Measurements from ENCODE around the gene SYT7.

DNA sequence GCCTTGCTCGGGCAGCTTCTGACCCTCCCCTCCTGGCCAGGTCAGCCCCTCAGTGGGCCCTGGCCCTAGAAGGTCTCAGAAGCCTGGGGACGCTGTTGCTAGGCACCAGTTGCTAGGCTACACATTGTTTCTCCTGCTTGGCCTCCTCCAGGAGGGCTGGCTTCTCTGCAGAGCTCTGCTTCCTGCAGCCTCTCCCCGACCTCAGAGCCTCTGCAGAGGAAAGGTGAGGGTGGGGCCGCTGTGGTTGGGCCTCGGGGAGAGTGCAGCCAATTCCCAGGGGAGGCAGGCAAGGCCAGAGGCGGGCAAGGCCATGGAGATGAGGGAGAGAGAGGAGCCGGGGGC is 99.9 kb downstream of the SYT7 start:
- TF ChIP-seq, protein P1, sequence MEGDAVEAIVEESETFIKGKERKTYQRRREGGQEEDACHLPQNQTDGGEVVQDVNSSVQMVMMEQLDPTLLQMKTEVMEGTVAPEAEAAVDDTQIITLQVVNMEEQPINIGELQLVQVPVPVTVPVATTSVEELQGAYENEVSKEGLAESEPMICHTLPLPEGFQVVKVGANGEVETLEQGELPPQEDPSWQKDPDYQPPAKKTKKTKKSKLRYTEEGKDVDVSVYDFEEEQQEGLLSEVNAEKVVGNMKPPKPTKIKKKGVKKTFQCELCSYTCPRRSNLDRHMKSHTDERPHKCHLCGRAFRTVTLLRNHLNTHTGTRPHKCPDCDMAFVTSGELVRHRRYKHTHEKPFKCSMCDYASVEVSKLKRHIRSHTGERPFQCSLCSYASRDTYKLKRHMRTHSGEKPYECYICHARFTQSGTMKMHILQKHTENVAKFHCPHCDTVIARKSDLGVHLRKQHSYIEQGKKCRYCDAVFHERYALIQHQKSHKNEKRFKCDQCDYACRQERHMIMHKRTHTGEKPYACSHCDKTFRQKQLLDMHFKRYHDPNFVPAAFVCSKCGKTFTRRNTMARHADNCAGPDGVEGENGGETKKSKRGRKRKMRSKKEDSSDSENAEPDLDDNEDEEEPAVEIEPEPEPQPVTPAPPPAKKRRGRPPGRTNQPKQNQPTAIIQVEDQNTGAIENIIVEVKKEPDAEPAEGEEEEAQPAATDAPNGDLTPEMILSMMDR (IDR thresholded peaks at IDR 0.05), result no peak
- no peak for TF ChIP-seq SIN3A (IDR thresholded peaks at IDR 0.05; ENCODE audit: borderline replicate concordance, insufficient read depth, low read depth, low read length)
- TF ChIP-seq REST (IDR thresholded peaks at IDR 0.05; ENCODE audit: insufficient read depth in 1 of 2, low read depth in 2 of 2, low read length in 1 of 2), result no peak
